PC-9 (cell line): ENCODE measurements around the gene NTNG2. TPM values are rescaled to one million over a fixed set of nuclear protein-coding genes. Genes with fewer than 3 reads are reported as not detected.

ENCODE experiments used
- BruUV-seq: library from RNA; stranded (reverse); fragments of 400-500 nt; replicated peaks from 2 replicates; lab custom pipeline; 2021; lab: Mats Ljungman, UMichigan
- CTCF ChIA-PET: fragments of 300-600 bp; sonication (Branson Sonifier 250); formaldehyde crosslinking; loops from one replicate; lab custom pipeline; 2022; ENCODE audit warnings: antibody characterized with exemption; lab: Charles Lee
- POLR2A ChIA-PET: fragments of 300-600 bp; sonication (Branson Sonifier 250); formaldehyde crosslinking; loops from one replicate; lab custom pipeline; 2022; ENCODE audit warnings: antibody characterized with exemption; ENCODE audit not compliant: unreplicated experiment; lab: Charles Lee
- DNase-seq, 2 experiments: peaks; one replicate each; pipeline versions ENCODE4 v3.0.0 to v3.0.0-alpha.2; 2015 to 2022; ENCODE audit warnings: mixed read lengths in 1 of 2
- H2AFZ ChIP-seq: fragments of 200-600 bp; sonication (generic); 2 replicates; pipeline ENCODE4 v1.8.1; 2017; ENCODE audit warnings: antibody characterized with exemption
- H3F3A ChIP-seq: fragments of 200-600 bp; sonication (generic); 2 replicates; pipeline ENCODE4 v1.8.1; 2017; ENCODE audit warnings: antibody characterized with exemption, mild to moderate bottlenecking, low read depth; ENCODE audit not compliant: insufficient read depth
- H3K27ac ChIP-seq: fragments of 200-600 bp; sonication (generic); 2 replicates; pipeline ENCODE4 v1.6.1; 2016; ENCODE audit warnings: mixed run types
- H3K27me3 ChIP-seq: fragments of 200-600 bp; sonication (generic); 2 replicates; pipeline ENCODE4 v1.6.1; 2016; ENCODE audit warnings: low read depth, mixed run types; ENCODE audit not compliant: insufficient read depth
- H3K36me3 ChIP-seq: fragments of 200-600 bp; sonication (generic); 2 replicates; pipeline ENCODE4 v1.6.1; 2016; ENCODE audit warnings: low read depth, mixed run types
- H3K4me1 ChIP-seq: fragments of 200-600 bp; sonication (generic); replicated peaks from 2 replicates; pipeline ENCODE4 v1.6.1; 2016; ENCODE audit warnings: mixed run types; ENCODE audit not compliant: insufficient read depth
- H3K4me2 ChIP-seq: fragments of 200-600 bp; sonication (generic); 2 replicates; pipeline ENCODE4 v1.6.1; 2017; ENCODE audit warnings: mixed run types
- H3K4me3 ChIP-seq: fragments of 200-600 bp; sonication (generic); 2 replicates; pipeline ENCODE4 v1.6.1; 2016; ENCODE audit warnings: mixed run types
- H3K79me2 ChIP-seq: fragments of 200-600 bp; sonication (generic); 2 replicates; pipeline ENCODE4 v1.6.1; 2017; ENCODE audit warnings: low read depth, mixed run types
- H3K9me2 ChIP-seq: fragments of 200-600 bp; sonication (generic); 2 replicates; pipeline ENCODE4 v1.8.1; 2017; ENCODE audit warnings: mild to moderate bottlenecking; ENCODE audit not compliant: insufficient read depth
- H3K9me3 ChIP-seq: fragments of 200-600 bp; sonication (generic); 2 replicates; pipeline ENCODE4 v1.8.1; 2016; ENCODE audit warnings: low read depth; ENCODE audit not compliant: insufficient read depth
- H4K20me1 ChIP-seq: fragments of 200-600 bp; sonication (generic); 2 replicates; pipeline ENCODE4 v1.8.1; 2017; ENCODE audit not compliant: insufficient read depth
- CTCF ChIP-seq: fragments of 200-600 bp; sonication (generic); conservative IDR thresholded peaks from 2 replicates; pipeline ENCODE4 v1.6.1; 2017; ENCODE audit warnings: mixed run types, antibody characterized with exemption, mild to moderate bottlenecking, moderate library complexity
- EZH2 ChIP-seq: fragments of 200-600 bp; sonication (generic); IDR thresholded peaks from 2 replicates; pipeline ENCODE4 v1.8.0; 2017; ENCODE audit warnings: antibody characterized with exemption, low read depth
- intact Hi-C: fragments of 100-400 bp; cut with micrococcal nuclease; formaldehyde crosslinking; loops from one replicate; pipeline ENCODE4 v1.10.0; 2022; ENCODE audit not compliant: unreplicated experiment
- total RNA-seq: library from RNA; stranded (reverse); gene quantifications from 2 replicates; pipeline ENCODE4 v1.2.3, GENCODE V29; 2021

NTNG2 gene
- total RNA-seq, 1 experiment from 2014 or later = not detected

GRCh38 chr9:132224645-132225044 lies 62.8 kb downstream of the NTNG2 start:
- Histone ChIP-seq H3K27me3 (peaks cover 98% of the 10 kb centered on the region), H3K4me2 (no peak overlapping the region), H3K36me3 (no peaks in the 10 kb centered on the region), H3K27ac (no peak overlapping the region), H3K9me2 (no peaks in the 10 kb centered on the region), H3F3A (no peaks in the 10 kb centered on the region), H3K4me3 (no peak overlapping the region), H4K20me1 (no peaks in the 10 kb centered on the region), H3K4me1 (no peaks in the 10 kb centered on the region), H2AFZ (no peak overlapping the region), H3K9me3 (no peaks in the 10 kb centered on the region), H3K79me2 (no peaks in the 10 kb centered on the region)
- no peak for TF ChIP-seq CTCF
- no peak for TF ChIP-seq EZH2
- intact Hi-C loops = no loop called here
- no peak for DNase-seq
- CTCF ChIA-PET = no interaction called here
- POLR2A ChIA-PET = no interaction called here
- no TSS peak for BruUV-seq

- no peak overlapping the region for H3K4me2 ChIP-seq
- no peak overlapping the region for H2AFZ ChIP-seq
- H3K9me2 ChIP-seq = no peaks in the 10 kb centered on the region
- H3K4me3 ChIP-seq = no peak overlapping the region
- H3K79me2 ChIP-seq = no peaks in the 10 kb centered on the region
- ChIA-PET POLR2A (no interaction called here), CTCF (no interaction called here)
- H4K20me1 ChIP-seq = no peaks in the 10 kb centered on the region
- H3K4me1 ChIP-seq = no peaks in the 10 kb centered on the region
- no TSS peak for BruUV-seq
- intact Hi-C loops = no loop called here
- TF ChIP-seq EZH2 (no peak), CTCF (no peak)
- no peak overlapping the region for H3K27ac ChIP-seq
- peaks cover 98% of the 10 kb centered on the region for H3K27me3 ChIP-seq
- H3K9me3 ChIP-seq = no peaks in the 10 kb centered on the region
- no peaks in the 10 kb centered on the region for H3K36me3 ChIP-seq
- DNase-seq = no peak
- no peaks in the 10 kb centered on the region for H3F3A ChIP-seq
Measured at GRCh38 chr9:132226571-132227430, 64.9 kb downstream of the NTNG2 start.

- no peaks in the 10 kb centered on the region for H3F3A ChIP-seq
- no TSS peak for BruUV-seq
- no peak overlapping the region for H3K4me3 ChIP-seq
Measured at GRCh38 chr9:132228062-132228461, 66.2 kb downstream of the NTNG2 start.

More at GRCh38 chr9:132228062-132228461, 66.2 kb downstream of the NTNG2 start:
- Histone ChIP-seq H3K27me3 (peaks cover 94% of the 10 kb centered on the region), H3K79me2 (no peaks in the 10 kb centered on the region), H3K4me2 (no peak overlapping the region), H4K20me1 (no peaks in the 10 kb centered on the region), H3K27ac (no peak overlapping the region), H2AFZ (no peak overlapping the region), H3K4me1 (no peaks in the 10 kb centered on the region), H3K9me3 (no peaks in the 10 kb centered on the region), H3K36me3 (no peaks in the 10 kb centered on the region), H3K9me2 (no peaks in the 10 kb centered on the region)
- TF ChIP-seq CTCF (no peak), EZH2 (no peak)
- ChIA-PET POLR2A (no interaction called here), CTCF (no interaction called here)
- DNase-seq = no peak
- intact Hi-C loops = no loop called here
